GM18508 (cell line): ENCODE measurements around the gene ARPC3.
"Not testable (repeated sequence)": the region's sequence is repeated elsewhere in the genome, so short reads cannot be mapped to it uniquely, and the experiment has no call there.

Experiments used
- ATAC-seq: cut with Tn5 transposase; IDR thresholded peaks from one replicate; pipeline ENCODE4 v1.9.1; 2021; ENCODE audit warnings: moderate number of reproducible peaks; ENCODE audit not compliant: insufficient read depth, unreplicated experiment

The ARPC3 gene

DNA sequence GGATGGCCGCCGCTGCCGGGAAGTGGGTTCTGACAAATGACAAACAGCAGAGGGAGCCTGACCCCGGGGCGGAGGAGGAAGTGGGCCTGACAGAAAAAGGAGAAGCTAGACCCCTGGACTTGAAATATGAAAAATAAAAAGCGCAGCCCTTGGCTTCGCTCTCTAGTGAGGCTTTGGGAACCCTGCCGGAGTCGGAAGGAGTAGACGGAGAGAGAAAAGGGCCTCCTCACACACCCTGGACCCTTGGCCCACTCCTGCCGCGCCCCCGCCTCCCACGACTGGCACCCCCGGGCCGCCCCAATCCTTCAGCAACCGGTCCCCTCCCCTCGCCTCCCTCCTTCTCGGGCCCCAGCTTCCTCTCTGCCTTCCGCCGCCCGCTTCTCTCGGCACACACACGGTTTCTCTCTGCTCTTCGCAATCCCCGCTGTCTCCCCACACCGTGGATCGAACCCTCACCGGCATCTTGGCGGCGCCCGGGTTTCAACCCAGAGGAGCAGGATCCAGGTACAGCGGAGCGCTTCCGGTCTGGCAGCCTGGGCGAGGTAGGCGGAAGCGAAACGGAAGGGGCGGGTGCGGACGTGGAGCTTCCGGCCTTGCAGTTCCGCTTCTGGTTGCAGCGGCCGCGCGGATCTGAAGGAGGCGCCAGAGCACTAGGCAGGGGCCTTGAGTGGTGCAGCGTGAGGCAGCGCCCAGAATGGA is at the start of gene ARPC3:
Gene ARPC3 (minus strand): TSS at position 539 of the 699 bp plus-strand sequence. CDS start 77 bp downstream, at position 462.
- peak; percentile 62 for ATAC-seq

DNA sequence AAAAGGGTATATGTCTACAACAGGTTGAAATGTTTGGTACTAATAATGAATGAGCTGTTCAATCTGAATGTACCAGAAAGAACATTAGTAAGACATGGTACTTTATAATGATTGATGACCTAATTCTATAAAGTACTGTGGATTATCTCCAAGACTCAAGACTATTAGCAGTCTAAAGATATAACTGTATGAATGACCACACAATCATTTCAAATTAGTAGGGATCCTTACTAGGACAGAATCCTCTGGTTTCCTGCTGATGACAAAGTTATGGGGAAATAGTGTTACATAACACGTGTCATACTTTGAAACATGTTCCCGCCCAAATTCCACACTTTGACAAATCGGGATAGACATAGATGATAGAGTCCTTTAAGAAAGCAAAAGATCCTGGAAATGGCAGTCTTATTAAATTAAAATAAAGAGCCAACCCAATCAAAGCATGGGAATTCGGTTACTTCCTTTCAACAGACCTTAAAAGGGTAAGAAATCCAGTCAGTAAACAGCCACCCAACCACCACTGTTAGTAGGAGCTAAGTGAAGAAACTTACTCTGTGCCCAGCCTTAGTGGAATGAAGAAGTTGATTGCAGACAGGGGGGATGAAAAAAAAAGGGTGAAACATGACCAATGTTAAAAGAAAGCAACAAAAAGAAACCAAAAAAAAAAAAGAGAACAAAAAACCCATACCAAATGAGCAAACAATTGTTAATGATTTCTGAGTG is 49.0 kb upstream of the ARPC3 start:
- ATAC-seq, result no peak

DNA sequence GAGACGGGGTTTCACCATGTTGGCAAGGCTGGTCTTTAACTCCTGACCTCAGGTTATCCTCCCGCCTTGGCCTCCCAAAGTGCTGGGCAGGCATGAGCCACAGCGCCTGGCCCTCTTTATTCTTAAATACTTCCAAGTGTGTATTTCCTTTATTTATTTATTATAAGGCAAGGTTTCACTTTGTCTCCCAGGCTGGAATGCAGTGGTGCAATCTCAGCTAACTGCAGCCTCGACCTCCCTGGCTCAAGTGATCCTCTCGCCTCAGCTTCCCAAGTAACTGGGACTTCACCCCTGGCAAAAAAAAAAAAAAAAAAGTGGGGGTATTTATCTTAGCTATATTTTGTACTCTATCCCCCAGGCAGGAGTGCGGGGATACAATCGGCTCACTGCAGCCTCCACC is 25.3 kb upstream of the ARPC3 start:
- ATAC-seq, result no peak

DNA sequence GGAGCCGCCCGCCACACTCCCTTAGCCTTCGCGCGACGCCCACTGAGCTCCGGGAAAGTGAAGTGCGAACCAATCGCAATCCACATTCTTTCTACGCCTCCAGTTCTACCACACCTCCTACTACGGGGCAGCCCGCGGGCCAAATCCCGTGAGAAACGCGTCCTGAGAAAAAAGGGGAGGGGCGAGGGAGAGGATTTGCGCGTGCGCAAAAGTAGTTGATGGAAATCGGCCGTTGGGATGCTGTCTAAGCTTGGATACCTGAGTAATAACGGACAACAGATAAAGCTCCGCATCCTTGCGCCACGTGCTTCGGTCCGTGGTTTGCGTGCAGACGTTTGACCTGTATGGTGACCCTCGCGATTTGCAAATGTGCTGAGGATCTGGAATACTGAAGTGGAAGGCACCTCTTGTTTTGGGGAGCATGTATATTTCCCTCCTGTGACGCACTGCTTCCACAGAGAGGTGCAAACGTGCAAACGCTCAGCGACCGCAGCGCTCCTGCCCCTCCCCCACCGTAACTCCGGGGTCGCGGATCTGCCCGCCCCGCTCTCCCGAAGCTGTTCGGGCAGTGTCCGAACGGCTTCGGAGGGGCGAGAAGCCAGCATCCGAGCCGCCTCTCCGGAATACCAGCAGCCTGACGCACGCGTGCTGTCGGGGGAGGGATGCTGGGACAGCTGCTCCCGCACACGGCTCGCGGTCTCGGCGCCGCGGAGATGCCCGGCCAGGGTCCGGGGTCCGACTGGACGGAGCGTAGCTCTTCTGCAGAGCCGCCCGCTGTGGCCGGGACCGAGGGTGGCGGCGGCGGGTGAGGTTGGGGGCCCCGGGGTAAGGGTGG is 18.3 kb upstream of the ARPC3 start, which contains the start of the genes FAM216A and GPN3:
Gene FAM216A (plus strand): TSS at position 632 of the 835 bp plus-strand sequence. CDS start 31 bp downstream, at position 663.
Gene GPN3 (minus strand): TSS at position 44 of the 835 bp plus-strand sequence. CDS start 54 bp downstream, outside the sequence.
- ATAC-seq, result peak; percentile 53

DNA sequence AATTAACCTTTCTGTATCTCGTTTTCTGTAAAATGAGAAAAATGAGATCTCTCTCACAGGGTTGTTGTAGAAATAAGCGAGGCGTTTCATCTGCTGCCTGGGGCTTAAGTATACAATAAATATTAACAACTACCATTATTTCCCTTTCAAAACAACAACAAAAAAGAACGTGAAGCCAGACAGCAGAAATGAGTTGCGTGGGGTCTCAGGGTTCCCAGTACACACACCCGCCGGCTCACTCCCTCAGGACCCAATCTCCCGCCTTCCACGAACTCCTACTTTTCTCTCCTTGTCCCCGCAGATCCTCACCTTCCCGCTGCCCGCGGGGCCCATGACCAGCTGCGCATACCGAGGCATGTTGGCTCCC is 17.7 kb upstream of the ARPC3 start:
- ATAC-seq, result no peak

DNA sequence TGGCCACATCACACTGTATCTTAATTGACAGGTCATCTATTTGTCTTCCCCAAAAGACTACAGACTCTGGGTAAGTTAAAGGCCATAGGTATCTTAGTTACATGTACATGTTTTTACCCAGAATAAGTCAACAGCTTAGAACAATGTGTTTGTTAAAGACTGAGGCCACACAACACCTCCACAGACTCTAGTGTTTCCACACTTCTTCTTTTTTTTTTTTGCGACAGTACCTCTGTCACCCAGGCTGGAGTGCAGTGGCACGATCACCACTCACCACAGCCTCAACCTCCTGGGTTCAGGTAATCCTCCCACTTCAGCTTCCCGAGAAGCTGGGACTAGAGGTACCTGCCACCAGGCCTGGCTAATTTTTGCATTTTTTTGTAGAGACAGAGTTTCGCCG is 16.7 kb upstream of the ARPC3 start:
- ATAC-seq, result no peak

DNA sequence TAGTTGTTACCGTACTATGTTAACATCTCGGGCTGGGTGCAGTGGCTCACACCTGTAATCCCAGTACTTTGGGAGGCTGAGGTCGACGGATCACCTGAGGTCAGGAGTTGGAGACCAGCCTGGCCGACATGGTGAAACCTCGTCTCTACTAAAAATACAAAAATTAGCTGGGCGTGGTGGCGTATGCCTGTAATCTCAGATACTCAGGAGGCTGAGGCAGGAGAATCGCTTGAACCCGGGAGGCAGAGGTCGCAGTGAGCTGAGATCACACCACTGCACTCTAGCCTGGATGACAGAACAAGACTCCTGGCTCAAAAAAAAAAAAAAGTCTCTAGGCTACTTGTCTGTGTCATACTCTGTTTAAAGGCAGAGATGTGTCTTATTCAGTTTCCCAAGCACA is 15.6 kb upstream of the ARPC3 start:
- ATAC-seq, result not testable (repeated sequence)

DNA sequence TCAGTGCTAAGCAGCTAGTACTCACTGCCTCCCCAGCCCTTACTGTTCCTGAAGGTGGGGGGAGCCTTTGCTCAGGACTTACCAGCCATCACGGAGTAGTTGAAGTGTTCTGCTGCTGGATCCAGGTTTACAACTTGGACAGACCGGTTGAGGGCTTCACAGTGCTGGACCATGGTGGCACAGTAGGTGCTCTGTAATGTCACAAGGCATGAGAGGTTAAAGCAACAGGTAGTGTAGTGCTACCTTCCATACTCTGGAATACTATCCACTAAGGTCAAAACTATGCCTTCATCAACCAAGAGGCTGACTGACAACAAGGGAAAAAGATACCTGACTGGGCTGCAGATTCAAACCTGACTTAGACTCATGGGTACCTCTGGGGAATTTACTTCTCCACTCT is 14.9 kb upstream of the ARPC3 start:
- no peak for ATAC-seq

DNA sequence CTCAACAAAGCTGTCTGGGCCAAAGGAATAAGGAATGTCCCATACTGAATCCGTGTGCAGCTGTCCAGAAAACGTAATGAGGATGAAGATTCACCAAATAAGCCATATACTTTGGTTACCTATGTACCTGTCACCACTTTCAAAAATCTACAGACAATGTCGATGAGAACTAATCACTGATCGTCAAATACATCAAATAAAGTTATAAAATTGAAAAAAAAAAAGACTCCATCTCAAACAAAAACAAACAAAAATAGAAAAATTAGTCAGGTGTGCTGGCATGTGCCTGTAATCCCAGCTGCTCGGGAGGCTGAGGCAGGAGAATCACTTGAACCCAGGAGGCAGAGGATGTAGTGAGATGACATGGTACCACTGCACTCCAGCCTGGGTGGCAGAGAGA is 11.1 kb upstream of the ARPC3 start:
- not testable (repeated sequence) for ATAC-seq

DNA sequence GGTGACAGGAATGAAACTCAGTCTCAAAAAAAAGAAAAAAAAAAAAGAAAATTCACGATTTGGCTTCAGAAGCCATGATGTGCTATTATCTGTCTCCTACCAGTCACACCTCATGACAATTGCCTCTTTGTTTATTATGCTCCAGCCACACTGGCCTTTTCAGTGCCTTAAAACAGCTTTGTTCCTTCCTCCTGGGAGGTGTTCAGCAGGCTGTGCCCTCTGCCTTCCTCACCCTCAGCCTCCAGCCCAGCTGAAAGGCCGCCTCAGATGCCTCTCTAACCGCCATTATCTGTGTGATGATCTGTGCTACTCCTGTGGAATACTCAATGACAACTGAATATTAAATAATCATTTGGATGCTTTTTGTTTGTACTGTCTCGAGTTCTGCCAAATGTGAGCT is 8.6 kb upstream of the ARPC3 start:
- ATAC-seq, result no peak

DNA sequence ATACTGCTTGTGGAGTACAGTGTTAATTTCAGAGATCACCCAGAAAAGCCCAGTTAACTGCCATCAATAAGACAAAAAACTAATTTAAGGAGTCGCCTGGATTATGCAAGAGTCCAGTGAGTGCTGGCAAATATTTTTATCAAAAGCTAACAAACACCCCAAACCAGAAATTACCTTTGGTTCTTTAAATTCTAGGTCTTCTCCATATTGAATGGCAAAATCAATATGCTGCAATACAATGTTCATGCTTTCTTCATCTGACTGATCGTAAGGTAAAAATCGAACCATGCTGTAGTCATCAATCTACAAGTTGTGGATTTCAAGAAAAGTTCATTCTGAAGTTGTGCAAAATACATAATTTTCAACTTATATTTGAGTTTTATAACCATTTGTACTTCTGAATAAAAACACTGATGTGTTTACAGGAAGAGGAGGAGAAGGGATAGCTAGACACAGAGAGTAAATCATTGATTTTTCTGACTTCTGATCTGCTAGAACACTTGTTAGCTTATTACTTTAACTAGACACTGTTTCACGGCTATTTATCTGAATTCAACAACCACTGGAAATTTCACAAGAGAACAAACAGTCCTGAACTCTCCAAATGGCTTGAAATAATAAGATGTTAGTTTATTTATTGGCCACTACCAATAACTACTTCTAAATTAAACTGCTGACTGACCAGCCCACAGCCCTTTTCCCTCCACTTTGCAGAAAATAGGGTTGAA is 3.6 kb upstream of the ARPC3 start:
- no peak for ATAC-seq

DNA sequence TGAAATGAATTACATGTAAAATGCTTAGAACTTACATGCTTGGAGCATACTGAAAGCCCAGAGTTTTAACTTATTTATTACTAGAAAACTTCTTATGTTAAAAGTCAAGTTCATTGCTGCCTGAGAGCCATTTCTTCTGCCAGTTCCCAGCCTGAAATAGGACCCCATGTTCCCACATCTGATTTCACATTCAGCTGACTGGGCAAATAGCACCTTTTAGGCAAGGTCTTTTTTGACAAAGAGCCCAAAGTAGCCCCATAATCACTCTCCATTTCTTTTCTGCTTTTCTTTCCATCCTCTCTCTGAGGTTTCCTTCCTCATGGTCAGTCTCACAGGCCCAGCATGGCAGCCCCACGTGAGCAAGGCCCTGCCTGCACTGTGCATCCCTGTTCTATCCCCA is 1.1 kb upstream of the ARPC3 start:
- ATAC-seq, result no peak

DNA sequence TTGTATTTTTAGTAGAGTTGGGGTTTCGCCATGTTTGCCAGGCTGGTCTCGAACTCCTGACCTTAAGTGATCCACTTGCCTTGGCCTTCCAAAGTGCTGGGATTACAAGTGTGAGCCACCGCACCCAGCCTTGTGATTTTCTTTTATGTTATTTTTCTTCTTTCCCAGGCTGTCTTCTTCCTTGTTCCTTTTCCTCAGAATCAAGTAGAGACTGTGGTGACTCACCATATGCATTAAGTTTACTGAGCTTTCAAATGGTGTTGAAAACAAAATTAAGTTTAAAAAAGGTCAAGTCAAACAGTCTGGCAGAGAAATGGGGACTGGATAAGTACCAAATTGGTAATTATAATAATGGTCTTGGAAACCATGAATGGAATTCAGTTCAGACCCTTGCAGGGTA is 5.7 kb downstream of the ARPC3 start:
- ATAC-seq, result no peak

DNA sequence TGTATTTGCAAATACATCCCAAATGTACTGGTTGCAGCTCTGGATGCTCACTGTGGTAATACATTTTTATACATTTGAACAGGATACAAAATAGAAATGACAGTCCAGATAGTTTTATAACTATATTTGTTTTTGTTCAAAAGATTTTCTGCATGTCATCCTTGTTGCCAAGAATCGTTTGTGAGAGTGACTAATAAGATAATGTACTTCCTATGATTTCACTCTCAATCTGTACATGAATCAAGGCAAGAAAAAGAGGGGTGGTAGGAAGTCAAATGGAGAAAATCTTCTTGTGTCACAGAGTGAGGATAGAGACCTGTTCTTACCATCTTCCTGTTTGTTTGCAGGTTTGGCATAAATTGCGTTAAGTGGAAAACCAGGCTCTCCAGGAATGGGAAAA is 13.9 kb downstream of the ARPC3 start:
- no peak for ATAC-seq

DNA sequence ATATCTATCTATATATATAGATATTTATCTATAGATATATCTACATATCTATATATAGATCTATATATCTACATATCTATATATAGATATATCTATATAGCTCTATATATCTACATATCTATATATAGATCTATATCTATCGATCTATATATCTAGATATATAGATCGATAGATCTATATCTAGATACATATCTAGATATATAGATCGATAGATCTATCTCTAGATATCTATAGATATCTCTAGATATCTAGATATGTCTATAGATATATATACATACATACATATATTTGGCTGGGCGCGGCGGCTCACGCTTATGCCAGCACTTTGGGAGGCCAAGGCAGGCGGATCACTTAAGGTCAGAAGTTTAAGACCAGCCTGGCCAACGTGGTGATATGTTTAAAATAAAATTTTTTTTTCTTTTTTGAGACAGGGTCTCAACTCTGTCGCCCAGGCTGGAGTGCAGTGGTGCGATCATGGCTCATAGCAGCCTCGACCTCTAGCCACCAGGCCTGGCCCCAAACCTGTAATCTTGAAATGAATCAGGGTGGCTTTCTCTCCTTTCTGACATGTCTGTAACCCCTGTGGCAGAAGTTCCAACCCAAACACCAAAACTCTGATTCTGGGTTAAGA is 18.1 kb downstream of the ARPC3 start:
- ATAC-seq, result no peak

DNA sequence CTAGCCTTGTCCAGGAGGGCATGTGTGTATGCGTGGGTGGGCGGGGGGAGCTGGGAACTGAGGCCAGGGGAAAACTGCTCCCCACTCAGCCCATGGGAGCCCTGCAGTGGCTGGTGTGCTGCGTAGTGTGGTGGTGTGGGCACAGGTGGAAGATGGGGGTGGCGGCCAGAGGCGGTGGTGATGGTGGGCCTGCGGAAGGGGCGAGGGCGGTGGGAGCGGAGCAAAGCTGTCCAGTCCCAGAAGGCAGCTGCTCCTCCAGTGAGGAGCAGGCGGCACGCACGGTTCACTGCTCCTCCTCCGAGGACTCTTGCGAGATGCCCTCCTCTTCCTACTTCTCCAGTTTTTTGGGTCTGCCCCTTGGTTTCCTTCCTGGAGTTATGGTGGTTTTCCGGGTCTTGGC is 20.5 kb downstream of the ARPC3 start:
- ATAC-seq, result not testable (repeated sequence)

DNA sequence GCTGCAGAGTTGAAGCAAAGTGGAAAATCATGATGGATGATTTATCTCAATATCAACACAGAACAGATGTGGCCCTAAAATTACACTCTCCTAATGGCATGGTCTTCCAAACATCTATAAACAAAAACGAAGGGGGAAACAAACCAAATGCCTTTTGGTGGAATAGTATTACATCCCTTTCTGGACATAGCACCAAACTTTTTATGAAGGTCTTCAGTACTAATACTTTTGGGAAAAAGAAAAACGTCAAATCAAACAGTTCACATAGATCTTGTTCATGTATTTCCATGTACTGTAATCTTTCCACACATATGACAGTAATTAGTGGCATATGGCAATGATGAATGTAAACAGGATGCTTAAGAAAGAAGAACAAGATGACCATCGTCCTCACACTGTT is 23.7 kb downstream of the ARPC3 start:
- no peak for ATAC-seq

DNA sequence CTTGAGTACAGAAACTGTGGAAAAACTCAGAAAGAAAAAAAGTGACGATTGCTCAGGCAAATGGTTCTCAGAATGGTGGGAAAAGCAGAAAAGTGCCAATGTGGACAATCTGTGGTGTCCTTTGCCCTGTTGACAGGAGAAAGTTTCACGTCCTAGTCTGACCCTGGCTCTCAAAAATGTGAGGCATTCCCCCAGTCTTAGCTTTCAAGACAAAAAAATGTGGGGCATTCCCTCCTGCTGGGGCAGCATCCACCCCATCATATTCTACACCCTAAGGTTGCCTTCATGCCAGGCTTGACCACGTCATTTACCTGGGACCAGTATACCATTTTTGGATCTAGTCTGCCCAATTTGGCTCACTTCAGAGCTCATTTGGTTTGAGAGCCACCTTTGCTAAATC is 25.9 kb downstream of the ARPC3 start:
- no peak for ATAC-seq

DNA sequence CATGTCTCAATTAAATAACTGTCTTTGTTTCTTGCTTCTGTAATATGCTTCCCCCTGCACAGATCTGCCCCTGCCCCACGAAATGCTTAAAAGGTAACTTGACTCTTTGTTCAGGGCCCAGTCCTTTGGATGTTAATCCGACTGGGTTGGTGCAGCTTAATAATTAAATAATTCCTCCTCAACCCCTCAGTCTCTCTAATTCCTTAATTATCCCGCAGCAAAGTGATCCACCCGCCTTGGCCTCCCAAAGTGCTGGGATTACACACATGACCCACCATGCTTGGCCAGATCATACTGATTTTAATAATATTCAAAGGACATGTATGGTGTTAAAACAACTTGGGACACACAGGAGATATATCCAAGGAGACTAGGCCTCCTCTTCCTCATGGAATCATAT is 28.4 kb downstream of the ARPC3 start:
- ATAC-seq, result no peak

DNA sequence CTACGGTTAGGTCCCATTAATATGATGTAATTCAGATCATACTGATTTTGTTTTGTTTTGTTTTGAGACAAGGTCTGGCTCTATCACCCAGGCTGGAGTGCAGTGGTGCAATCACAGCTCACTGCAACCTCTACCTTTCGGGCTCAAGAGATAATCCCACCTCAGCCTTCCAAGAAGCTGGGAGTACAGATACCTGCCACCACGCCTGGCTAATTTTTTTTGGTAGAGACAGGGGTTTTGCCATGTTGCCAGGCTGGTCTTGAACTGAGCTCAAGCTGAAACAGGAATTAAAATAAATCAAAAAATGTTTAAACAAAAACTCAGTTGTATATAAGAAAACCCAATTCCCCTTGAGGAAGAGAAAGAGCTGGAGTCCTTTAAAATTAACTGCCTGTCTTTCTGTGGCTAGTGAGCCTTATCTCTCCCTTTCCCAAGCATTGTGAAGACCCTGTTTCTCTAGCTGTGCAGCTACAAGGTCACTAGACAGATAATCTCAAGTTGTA is 28.9 kb downstream of the ARPC3 start:
- ATAC-seq, result no peak
